WTC11 (cell line): ENCODE results near the gene OGG1. TPM values are rescaled to one million over a fixed set of nuclear protein-coding genes. Genes with fewer than 3 reads are reported as not detected.

ENCODE experiments used
- ATAC-seq: fragments of 200-7000 bp; cut with Tn5 transposase; 2 replicates; pipeline ENCODE4 v1.10.0; 2021; ENCODE audit warnings: mild to moderate bottlenecking, moderate library complexity
- CTCF ChIA-PET: fragments of 300-600 bp; sonication (Branson Sonifier 250); formaldehyde crosslinking; loops from one replicate; lab custom pipeline; 2021; ENCODE audit warnings: antibody characterized with exemption; lab: Charles Lee
- POLR2A ChIA-PET: fragments of 350-600 bp; sonication (Branson Sonifier 250); formaldehyde crosslinking; loops from one replicate; lab custom pipeline; 2021; ENCODE audit warnings: antibody characterized with exemption; lab: Charles Lee
- DNase-seq: peaks from one replicate; pipeline ENCODE4 v3.0.0; 2021; ENCODE audit warnings: low spot score
- H3K27ac Mint-ChIP-seq: 2 replicates; pipeline ENCODE4 v1.8.0; 2021; ENCODE audit warnings: mixed read lengths
- H3K27me3 Mint-ChIP-seq: 2 replicates; pipeline ENCODE4 v1.8.0; 2021; ENCODE audit warnings: low read depth, mild to moderate bottlenecking, moderate library complexity, mixed read lengths
- H3K36me3 Mint-ChIP-seq: 2 replicates; pipeline ENCODE4 v1.8.0; 2021; ENCODE audit warnings: mixed read lengths
- H3K4me1 Mint-ChIP-seq: 2 replicates; pipeline ENCODE4 v1.8.0; 2022; ENCODE audit warnings: mixed read lengths
- H3K4me3 Mint-ChIP-seq: 2 replicates; pipeline ENCODE4 v1.8.0; 2021; ENCODE audit warnings: mild to moderate bottlenecking, moderate library complexity, mixed read lengths
- H3K9me3 Mint-ChIP-seq: 2 replicates; pipeline ENCODE4 v1.8.0; 2021; ENCODE audit warnings: mixed read lengths
- ATF1 ChIP-seq: sonication (generic); formaldehyde crosslinking; IDR thresholded peaks from 2 replicates; pipeline ENCODE4 v1.8.1; 2023; ENCODE audit warnings: mild to moderate bottlenecking, moderate library complexity, missing genetic modification reagents
- CREB1 ChIP-seq: sonication (generic); formaldehyde crosslinking; IDR thresholded peaks from 2 replicates; pipeline ENCODE4 v1.8.0; 2023; ENCODE audit warnings: mild to moderate bottlenecking, missing genetic modification reagents
- ESRRA ChIP-seq: sonication (generic); formaldehyde crosslinking; IDR thresholded peaks from 2 replicates; pipeline ENCODE4 v1.8.1; 2022; ENCODE audit warnings: mild to moderate bottlenecking, missing genetic modification reagents, borderline replicate concordance
- FOXJ3 ChIP-seq: sonication (generic); formaldehyde crosslinking; IDR thresholded peaks from 2 replicates; pipeline ENCODE4 v1.9.0; 2021; ENCODE audit warnings: missing genetic modification reagents, mild to moderate bottlenecking, borderline replicate concordance
- GRHL2 ChIP-seq: fragments of 250-450 bp; sonication (Bioruptor Pico); IDR thresholded peaks from 2 replicates; pipeline ENCODE4 v1.8.0; 2022; ENCODE audit warnings: mild to moderate bottlenecking, moderate library complexity; ENCODE audit not compliant: insufficient replicate concordance, severe bottlenecking
- JUN ChIP-seq: sonication (generic); formaldehyde crosslinking; IDR thresholded peaks from 2 replicates; pipeline ENCODE4 v1.8.0; 2023; ENCODE audit warnings: mild to moderate bottlenecking, missing genetic modification reagents
- NFE2L1 ChIP-seq: sonication (generic); formaldehyde crosslinking; IDR thresholded peaks from 2 replicates; pipeline ENCODE4 v1.8.1; 2023; ENCODE audit warnings: missing genetic modification reagents
- NR1H2 ChIP-seq: sonication (generic); formaldehyde crosslinking; IDR thresholded peaks from 2 replicates; pipeline ENCODE4 v1.9.0; 2021; ENCODE audit warnings: mild to moderate bottlenecking, moderate library complexity, missing genetic modification reagents
- SOX15 ChIP-seq: fragments of 250-450 bp; sonication (Bioruptor Pico); IDR thresholded peaks from 2 replicates; pipeline ENCODE4 v1.9.0; 2021; ENCODE audit warnings: mild to moderate bottlenecking
- TEAD4 ChIP-seq: sonication (generic); formaldehyde crosslinking; IDR thresholded peaks from 2 replicates; pipeline ENCODE4 v1.8.0; 2022; ENCODE audit warnings: mild to moderate bottlenecking, missing genetic modification reagents
- ZNF121 ChIP-seq: sonication (generic); formaldehyde crosslinking; IDR thresholded peaks from 2 replicates; pipeline ENCODE4 v1.8.0; 2023; ENCODE audit warnings: missing genetic modification reagents
- total RNA-seq: library from RNA; stranded (reverse); gene quantifications from 3 replicates; pipeline ENCODE4 v1.2.3, GENCODE V29; 2021
- TF ChIP-seq, protein P1 (sequence below): fragments of 250-450 bp; sonication (Bioruptor Pico); IDR thresholded peaks from 2 replicates; pipeline ENCODE4 v1.8.0; 2021; ENCODE audit warnings: mild to moderate bottlenecking
- TF ChIP-seq, protein P2 (sequence below): sonication (generic); formaldehyde crosslinking; IDR thresholded peaks from 2 replicates; pipeline ENCODE4 v1.8.1; 2023; ENCODE audit warnings: mild to moderate bottlenecking, missing genetic modification reagents, borderline replicate concordance
- TF ChIP-seq, protein P3 (sequence below): fragments of 250-450 bp; sonication (Bioruptor Pico); IDR thresholded peaks from 2 replicates; pipeline ENCODE4 v1.9.0; 2021; ENCODE audit warnings: mild to moderate bottlenecking, borderline replicate concordance
- TF ChIP-seq, protein P4 (sequence below): sonication (generic); formaldehyde crosslinking; IDR thresholded peaks from 2 replicates; pipeline ENCODE4 v1.8.1; 2022; ENCODE audit warnings: mild to moderate bottlenecking, moderate library complexity, missing genetic modification reagents

OGG1 gene
- total RNA-seq, 1 experiment from 2014 or later: 27.3 TPM

DNA sequence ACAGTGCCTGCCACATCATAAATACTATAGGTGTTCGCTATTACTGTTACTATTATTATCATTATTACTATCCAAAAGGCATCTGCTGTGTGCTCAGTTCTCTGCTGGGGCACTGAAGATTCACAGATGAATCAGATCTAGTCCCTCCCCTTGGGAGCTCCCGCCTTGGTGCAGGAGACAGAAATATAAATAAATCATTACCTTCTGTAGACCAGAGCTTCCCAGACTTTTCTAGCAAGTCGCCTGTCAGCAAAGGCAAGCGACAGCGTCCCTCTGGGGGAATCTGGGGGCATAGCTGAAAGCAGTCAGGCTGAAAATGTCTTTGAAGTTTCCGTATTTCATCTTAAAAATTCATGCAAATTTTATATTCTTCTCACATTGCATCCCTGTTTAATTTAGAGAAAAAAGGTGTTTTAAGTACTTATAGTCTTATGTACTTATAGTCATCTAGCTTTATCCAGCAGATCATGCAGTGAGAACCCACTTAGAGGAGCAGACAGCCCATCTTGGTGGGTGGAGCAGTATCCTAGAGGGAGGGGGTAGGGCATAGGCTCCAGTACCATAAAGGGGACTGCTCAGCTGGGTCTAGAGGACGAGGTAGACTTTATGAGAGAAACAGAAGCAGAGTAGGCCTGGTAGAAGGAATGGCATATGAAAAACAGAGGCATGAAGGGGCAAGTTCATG lies 28.6 kb upstream of the OGG1 start:
- Mint-ChIP-seq H3K4me1 (peaks cover 6% of the 10 kb centered on the region), H3K27me3 (peaks cover 6% of the 10 kb centered on the region), H3K36me3 (no peaks in the 10 kb centered on the region), H3K27ac (no peak overlapping the region), H3K9me3 (peaks cover 4% of the 10 kb centered on the region; the same call in 1 of the 2 replicates), H3K4me3 (no peak overlapping the region)
- no peak for TF ChIP-seq NR1H2 (CRISPR knock-in tag)
- TF ChIP-seq, protein P1, sequence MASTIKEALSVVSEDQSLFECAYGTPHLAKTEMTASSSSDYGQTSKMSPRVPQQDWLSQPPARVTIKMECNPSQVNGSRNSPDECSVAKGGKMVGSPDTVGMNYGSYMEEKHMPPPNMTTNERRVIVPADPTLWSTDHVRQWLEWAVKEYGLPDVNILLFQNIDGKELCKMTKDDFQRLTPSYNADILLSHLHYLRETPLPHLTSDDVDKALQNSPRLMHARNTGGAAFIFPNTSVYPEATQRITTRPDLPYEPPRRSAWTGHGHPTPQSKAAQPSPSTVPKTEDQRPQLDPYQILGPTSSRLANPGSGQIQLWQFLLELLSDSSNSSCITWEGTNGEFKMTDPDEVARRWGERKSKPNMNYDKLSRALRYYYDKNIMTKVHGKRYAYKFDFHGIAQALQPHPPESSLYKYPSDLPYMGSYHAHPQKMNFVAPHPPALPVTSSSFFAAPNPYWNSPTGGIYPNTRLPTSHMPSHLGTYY: no peak
- no peak for TF ChIP-seq ESRRA (CRISPR knock-in tag)
- TF ChIP-seq, protein P2, sequence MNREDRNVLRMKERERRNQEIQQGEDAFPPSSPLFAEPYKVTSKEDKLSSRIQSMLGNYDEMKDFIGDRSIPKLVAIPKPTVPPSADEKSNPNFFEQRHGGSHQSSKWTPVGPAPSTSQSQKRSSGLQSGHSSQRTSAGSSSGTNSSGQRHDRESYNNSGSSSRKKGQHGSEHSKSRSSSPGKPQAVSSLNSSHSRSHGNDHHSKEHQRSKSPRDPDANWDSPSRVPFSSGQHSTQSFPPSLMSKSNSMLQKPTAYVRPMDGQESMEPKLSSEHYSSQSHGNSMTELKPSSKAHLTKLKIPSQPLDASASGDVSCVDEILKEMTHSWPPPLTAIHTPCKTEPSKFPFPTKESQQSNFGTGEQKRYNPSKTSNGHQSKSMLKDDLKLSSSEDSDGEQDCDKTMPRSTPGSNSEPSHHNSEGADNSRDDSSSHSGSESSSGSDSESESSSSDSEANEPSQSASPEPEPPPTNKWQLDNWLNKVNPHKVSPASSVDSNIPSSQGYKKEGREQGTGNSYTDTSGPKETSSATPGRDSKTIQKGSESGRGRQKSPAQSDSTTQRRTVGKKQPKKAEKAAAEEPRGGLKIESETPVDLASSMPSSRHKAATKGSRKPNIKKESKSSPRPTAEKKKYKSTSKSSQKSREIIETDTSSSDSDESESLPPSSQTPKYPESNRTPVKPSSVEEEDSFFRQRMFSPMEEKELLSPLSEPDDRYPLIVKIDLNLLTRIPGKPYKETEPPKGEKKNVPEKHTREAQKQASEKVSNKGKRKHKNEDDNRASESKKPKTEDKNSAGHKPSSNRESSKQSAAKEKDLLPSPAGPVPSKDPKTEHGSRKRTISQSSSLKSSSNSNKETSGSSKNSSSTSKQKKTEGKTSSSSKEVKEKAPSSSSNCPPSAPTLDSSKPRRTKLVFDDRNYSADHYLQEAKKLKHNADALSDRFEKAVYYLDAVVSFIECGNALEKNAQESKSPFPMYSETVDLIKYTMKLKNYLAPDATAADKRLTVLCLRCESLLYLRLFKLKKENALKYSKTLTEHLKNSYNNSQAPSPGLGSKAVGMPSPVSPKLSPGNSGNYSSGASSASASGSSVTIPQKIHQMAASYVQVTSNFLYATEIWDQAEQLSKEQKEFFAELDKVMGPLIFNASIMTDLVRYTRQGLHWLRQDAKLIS (CRISPR knock-in tag): no peak
- TF ChIP-seq FOXJ3 (CRISPR knock-in tag): no peak
- TF ChIP-seq SOX15 (CRISPR knock-in tag): no peak
- POLR2A ChIA-PET: no interaction called here
- ATAC-seq: no peak
- CTCF ChIA-PET: interaction anchor here (0.6 to 1.5 kb wide), 7 partner anchors 22 to 221 kb away, joined by 3 to 6 read pairs (median 3); no protein-coding TSS in a partner anchor
- no peak for DNase-seq

DNA sequence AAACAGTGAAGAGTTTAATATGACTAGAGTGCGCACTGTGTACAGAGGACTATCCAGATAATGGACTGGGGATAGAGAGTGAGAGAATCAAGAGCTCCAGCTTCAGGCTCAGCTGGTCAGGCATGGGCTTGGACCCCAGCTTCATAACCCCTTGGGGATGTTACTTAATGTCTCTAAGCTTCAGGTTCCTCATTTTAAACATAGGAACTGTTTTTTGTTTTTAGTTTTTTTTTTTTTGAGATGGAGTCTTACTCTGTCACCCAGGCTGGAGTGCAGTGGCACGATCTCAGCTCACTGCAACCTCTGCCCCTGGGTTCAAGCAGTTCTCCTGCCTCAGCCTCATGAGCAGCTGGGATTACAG lies 28.1 kb upstream of the OGG1 start:
- TF ChIP-seq GRHL2 (CRISPR knock-in tag) (no peak), CREB1 (CRISPR knock-in tag) (no peak), ATF1 (CRISPR knock-in tag) (no peak), NFE2L1 (CRISPR knock-in tag) (no peak), FOXJ3 (CRISPR knock-in tag) (no peak), ZNF121 (no peak), TEAD4 (no peak), ESRRA (CRISPR knock-in tag) (no peak), JUN (no peak)
- TF ChIP-seq, protein P3, sequence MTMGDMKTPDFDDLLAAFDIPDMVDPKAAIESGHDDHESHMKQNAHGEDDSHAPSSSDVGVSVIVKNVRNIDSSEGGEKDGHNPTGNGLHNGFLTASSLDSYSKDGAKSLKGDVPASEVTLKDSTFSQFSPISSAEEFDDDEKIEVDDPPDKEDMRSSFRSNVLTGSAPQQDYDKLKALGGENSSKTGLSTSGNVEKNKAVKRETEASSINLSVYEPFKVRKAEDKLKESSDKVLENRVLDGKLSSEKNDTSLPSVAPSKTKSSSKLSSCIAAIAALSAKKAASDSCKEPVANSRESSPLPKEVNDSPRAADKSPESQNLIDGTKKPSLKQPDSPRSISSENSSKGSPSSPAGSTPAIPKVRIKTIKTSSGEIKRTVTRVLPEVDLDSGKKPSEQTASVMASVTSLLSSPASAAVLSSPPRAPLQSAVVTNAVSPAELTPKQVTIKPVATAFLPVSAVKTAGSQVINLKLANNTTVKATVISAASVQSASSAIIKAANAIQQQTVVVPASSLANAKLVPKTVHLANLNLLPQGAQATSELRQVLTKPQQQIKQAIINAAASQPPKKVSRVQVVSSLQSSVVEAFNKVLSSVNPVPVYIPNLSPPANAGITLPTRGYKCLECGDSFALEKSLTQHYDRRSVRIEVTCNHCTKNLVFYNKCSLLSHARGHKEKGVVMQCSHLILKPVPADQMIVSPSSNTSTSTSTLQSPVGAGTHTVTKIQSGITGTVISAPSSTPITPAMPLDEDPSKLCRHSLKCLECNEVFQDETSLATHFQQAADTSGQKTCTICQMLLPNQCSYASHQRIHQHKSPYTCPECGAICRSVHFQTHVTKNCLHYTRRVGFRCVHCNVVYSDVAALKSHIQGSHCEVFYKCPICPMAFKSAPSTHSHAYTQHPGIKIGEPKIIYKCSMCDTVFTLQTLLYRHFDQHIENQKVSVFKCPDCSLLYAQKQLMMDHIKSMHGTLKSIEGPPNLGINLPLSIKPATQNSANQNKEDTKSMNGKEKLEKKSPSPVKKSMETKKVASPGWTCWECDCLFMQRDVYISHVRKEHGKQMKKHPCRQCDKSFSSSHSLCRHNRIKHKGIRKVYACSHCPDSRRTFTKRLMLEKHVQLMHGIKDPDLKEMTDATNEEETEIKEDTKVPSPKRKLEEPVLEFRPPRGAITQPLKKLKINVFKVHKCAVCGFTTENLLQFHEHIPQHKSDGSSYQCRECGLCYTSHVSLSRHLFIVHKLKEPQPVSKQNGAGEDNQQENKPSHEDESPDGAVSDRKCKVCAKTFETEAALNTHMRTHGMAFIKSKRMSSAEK (CRISPR knock-in tag): no peak
- TF ChIP-seq, protein P4, sequence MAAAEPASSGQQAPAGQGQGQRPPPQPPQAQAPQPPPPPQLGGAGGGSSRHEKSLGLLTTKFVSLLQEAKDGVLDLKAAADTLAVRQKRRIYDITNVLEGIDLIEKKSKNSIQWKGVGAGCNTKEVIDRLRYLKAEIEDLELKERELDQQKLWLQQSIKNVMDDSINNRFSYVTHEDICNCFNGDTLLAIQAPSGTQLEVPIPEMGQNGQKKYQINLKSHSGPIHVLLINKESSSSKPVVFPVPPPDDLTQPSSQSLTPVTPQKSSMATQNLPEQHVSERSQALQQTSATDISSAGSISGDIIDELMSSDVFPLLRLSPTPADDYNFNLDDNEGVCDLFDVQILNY (CRISPR knock-in tag): no peak
- H3K4me3 Mint-ChIP-seq: no peak overlapping the region
- H3K27ac Mint-ChIP-seq: no peak overlapping the region
- CTCF ChIA-PET: interaction anchor here (0.6 to 1.5 kb wide), 5 partner anchors 23 to 222 kb away, joined by 3 to 6 read pairs (median 3); no protein-coding TSS in a partner anchor
- POLR2A ChIA-PET: no interaction called here
- peaks cover 4% of the 10 kb centered on the region; the same call in 1 of the 2 replicates for H3K9me3 Mint-ChIP-seq
- H3K27me3 Mint-ChIP-seq: peaks cover 6% of the 10 kb centered on the region
- peaks cover 6% of the 10 kb centered on the region for H3K4me1 Mint-ChIP-seq
- DNase-seq: no peak
- ATAC-seq: no peak
- H3K36me3 Mint-ChIP-seq: no peaks in the 10 kb centered on the region
